Mesenchymal stem cell (in vitro differentiated cells and primary cell): ENCODE data around the gene KIF13A.
A peak's percentile ranks its signal among the peaks of the same experiment; 100 is the strongest.

Experiments
- DNase-seq: peaks from one replicate; pipeline ENCODE4 v3.0.0-alpha.2; 2013
- H2AFZ ChIP-seq: one replicate; pipeline ENCODE4 v1.6.1; 2013; ENCODE audit warnings: low read depth, mild to moderate bottlenecking, control low read depth, inconsistent platforms, low read length, moderate library complexity
- H2AK5ac ChIP-seq: 2 replicates; pipeline ENCODE4 v1.6.1; 2013; ENCODE audit warnings: low read length, moderate library complexity, mild to moderate bottlenecking, inconsistent platforms; ENCODE audit not compliant: severe bottlenecking
- H2BK120ac ChIP-seq: one replicate; pipeline ENCODE4 v1.6.1; 2013; ENCODE audit warnings: low read depth, mild to moderate bottlenecking, inconsistent platforms, low read length, moderate library complexity
- H2BK12ac ChIP-seq, 2 experiments: one replicate each; pipeline ENCODE4 v1.6.1; 2013; ENCODE audit warnings: inconsistent platforms in 2 of 2, low read length in 2 of 2, mild to moderate bottlenecking in 2 of 2, moderate library complexity in 2 of 2, control low read depth in 1 of 2
- H2BK15ac ChIP-seq: one replicate; pipeline ENCODE4 v1.6.1; 2013; ENCODE audit warnings: mild to moderate bottlenecking, low read depth, inconsistent platforms; ENCODE audit not compliant: poor library complexity, severe bottlenecking
- H2BK5ac ChIP-seq: 2 replicates; pipeline ENCODE4 v1.6.1; 2013; ENCODE audit warnings: low read depth, mild to moderate bottlenecking, low read length, control low read depth, inconsistent platforms; ENCODE audit not compliant: poor library complexity, severe bottlenecking
- H3K14ac ChIP-seq, 2 experiments: one replicate each; pipeline ENCODE4 v1.6.1; 2013; ENCODE audit warnings: inconsistent platforms in 2 of 2, low read length in 2 of 2, control low read depth in 1 of 2, mild to moderate bottlenecking in 1 of 2, moderate library complexity in 1 of 2
- H3K18ac ChIP-seq, 2 experiments: one replicate each; pipeline ENCODE4 v1.6.1; 2013; ENCODE audit warnings: inconsistent platforms in 2 of 2, low read length in 2 of 2, control low read depth in 1 of 2, low read depth in 1 of 2, mild to moderate bottlenecking in 1 of 2
- H3K23ac ChIP-seq, 2 experiments: one replicate each; pipeline ENCODE4 v1.6.1; 2013; ENCODE audit warnings: inconsistent platforms in 2 of 2, low read length in 2 of 2, mild to moderate bottlenecking in 2 of 2, moderate library complexity in 2 of 2, control low read depth in 1 of 2
- H3K27ac ChIP-seq: 2 replicates; pipeline ENCODE4 v1.5.1; 2013; ENCODE audit warnings: mild to moderate bottlenecking, moderate library complexity, low read length, control low read depth, inconsistent platforms; ENCODE audit not compliant: poor library complexity, severe bottlenecking
- H3K27me3 ChIP-seq, 2 experiments: 2 replicates each; pipeline versions ENCODE4 v1.6.1 to v1.7.0; 2013; ENCODE audit warnings: low read length in 2 of 2, mild to moderate bottlenecking in 2 of 2, moderate library complexity in 2 of 2, control low read depth in 1 of 2, inconsistent platforms in 1 of 2; ENCODE audit not compliant: control insufficient read depth in 1 of 2, insufficient read depth in 1 of 2
- H3K36me3 ChIP-seq, 2 experiments: 2 replicates each; pipeline versions ENCODE4 v1.6.1 to v1.7.0; 2013; ENCODE audit warnings: low read length in 2 of 2, control low read depth in 1 of 2, inconsistent platforms in 1 of 2, low read depth in 1 of 2, mild to moderate bottlenecking in 1 of 2; ENCODE audit not compliant: insufficient read depth in 2 of 2, control insufficient read depth in 1 of 2
- H3K4ac ChIP-seq, 2 experiments: one replicate each; pipeline ENCODE4 v1.6.1; 2013; ENCODE audit warnings: inconsistent platforms in 2 of 2, low read length in 2 of 2, mild to moderate bottlenecking in 2 of 2, moderate library complexity in 2 of 2, control low read depth in 1 of 2, low read depth in 1 of 2
- H3K4me1 ChIP-seq: 2 replicates; pipeline ENCODE4 v1.6.1; 2013; ENCODE audit warnings: low read depth, low read length, control low read depth; ENCODE audit not compliant: control insufficient read depth, insufficient read depth
- H3K4me2 ChIP-seq: 2 replicates; pipeline ENCODE4 v1.6.1; 2013; ENCODE audit warnings: low read length, mild to moderate bottlenecking, inconsistent platforms; ENCODE audit not compliant: poor library complexity, severe bottlenecking
- H3K4me3 ChIP-seq, 2 experiments: 2 replicates each; pipeline versions ENCODE4 v1.5.1 to v1.7.0; 2013; ENCODE audit warnings: low read length in 2 of 2, mild to moderate bottlenecking in 2 of 2, control low read depth in 1 of 2, low read depth in 1 of 2; ENCODE audit not compliant: insufficient read depth in 1 of 2
- H3K79me1 ChIP-seq: replicated peaks from 2 replicates; pipeline ENCODE4 v1.6.1; 2013; ENCODE audit warnings: mild to moderate bottlenecking, control low read depth, low read length, inconsistent platforms; ENCODE audit not compliant: poor library complexity, severe bottlenecking
- H3K9ac ChIP-seq: 2 replicates; pipeline ENCODE4 v1.7.0; 2013; ENCODE audit warnings: mild to moderate bottlenecking, low read length, moderate library complexity
- H3K9me3 ChIP-seq: 2 replicates; pipeline ENCODE4 v1.7.0; 2013; ENCODE audit warnings: mild to moderate bottlenecking, low read length; ENCODE audit not compliant: control insufficient read depth
- H4K8ac ChIP-seq: one replicate; pipeline ENCODE4 v1.6.1; 2013; ENCODE audit warnings: inconsistent platforms, mild to moderate bottlenecking, low read length, moderate library complexity
- H4K91ac ChIP-seq: one replicate; pipeline ENCODE4 v1.6.1; 2013; ENCODE audit warnings: mild to moderate bottlenecking, low read length, inconsistent platforms
- WGBS: methylation state at CpG from one replicate; pipeline ENCODE4 v1.1.7; 2013; ENCODE audit warnings: mixed read lengths; 5-methylcytosine and 5-hydroxymethylcytosine counted together

Gene KIF13A

GRCh38 chr6:17994019-17994418 lies 6.6 kb upstream of the KIF13A start:
- Histone ChIP-seq H3K36me3 (no peaks in the 10 kb centered on the region), H2AK5ac (no peak overlapping the region), H2AFZ (no peak overlapping the region), H3K9me3 (no peaks in the 10 kb centered on the region), H3K4me1 (peaks cover 9% of the 10 kb centered on the region), H2BK12ac (peak overlapping the region in 1 of 2 experiments; percentile 18), H3K4me2 (no peak overlapping the region), H3K4me3 (no peak overlapping the region), H3K23ac (no peak overlapping the region), H4K91ac (no peak overlapping the region), H2BK120ac (no peak overlapping the region), H2BK5ac (no peak overlapping the region), H3K18ac (peak overlapping the region in 1 of 2 experiments; percentile 64), H3K27me3 (no peaks in the 10 kb centered on the region), H3K27ac (peak overlapping the region; percentile 76), H2BK15ac (no peak overlapping the region), H3K79me1 (no peaks in the 10 kb centered on the region), H3K14ac (no peak overlapping the region), H3K4ac (peak overlapping the region in 1 of 2 experiments; percentile 19), H4K8ac (no peak overlapping the region), H3K9ac (peak overlapping the region; percentile 33)
- DNase-seq, result no peak
- 95% methylated on average over 2 of the region's 2 CpGs for WGBS

- Histone ChIP-seq H4K8ac (no peak overlapping the region), H3K9ac (peak overlapping the region; percentile 93), H2BK12ac (peak overlapping the region; percentile 57 to 91), H3K27ac (peak overlapping the region; percentile 74), H3K36me3 (peaks cover 0 to 8% of the 10 kb centered on the region in 2 experiments), H3K14ac (peak overlapping the region in 1 of 2 experiments; percentile 93), H2AFZ (no peak overlapping the region), H2BK120ac (no peak overlapping the region), H2BK5ac (no peak overlapping the region), H3K18ac (peak overlapping the region in 1 of 2 experiments; percentile 79), H2AK5ac (no peak overlapping the region), H3K4ac (no peak overlapping the region), H2BK15ac (no peak overlapping the region), H3K9me3 (no peaks in the 10 kb centered on the region), H4K91ac (no peak overlapping the region), H3K4me1 (peaks cover 8% of the 10 kb centered on the region), H3K27me3 (no peaks in the 10 kb centered on the region), H3K79me1 (peaks cover 2% of the 10 kb centered on the region), H3K4me3 (peak overlapping the region; percentile 77 to 91), H3K4me2 (peak overlapping the region; percentile 72), H3K23ac (no peak overlapping the region)
- WGBS, result 72% methylated on average over 20 of the region's 20 CpGs
- DNase-seq, result no peak
Measured at GRCh38 chr6:17988422-17988944, 1.0 kb upstream of the KIF13A start.

- H3K79me1 ChIP-seq, result peaks cover 6% of the 10 kb centered on the region
- peak overlapping the region; percentile 79 to 84 for H3K18ac ChIP-seq
- peak overlapping the region; percentile 92 for H4K8ac ChIP-seq
- H3K36me3 ChIP-seq, result peaks cover 0 to 8% of the 10 kb centered on the region in 2 experiments
- peak overlapping the region; percentile 74 for H3K27ac ChIP-seq
- H4K91ac ChIP-seq, result peak overlapping the region; percentile 95
- no peaks in the 10 kb centered on the region for H3K9me3 ChIP-seq
- H2BK5ac ChIP-seq, result peak overlapping the region; percentile 94
- peak overlapping the region in 1 of 2 experiments; percentile 58 for H2BK12ac ChIP-seq
- H3K23ac ChIP-seq, result peak overlapping the region in 1 of 2 experiments; percentile 66
- peak overlapping the region; percentile 72 for H3K4me2 ChIP-seq
- H2BK120ac ChIP-seq, result peak overlapping the region; percentile 93
- H2AFZ ChIP-seq, result peak overlapping the region; percentile 51
- H3K4me1 ChIP-seq, result peaks cover 6% of the 10 kb centered on the region
- WGBS, result under 1% methylated on average over 40 of the region's 78 CpGs
- H3K4me3 ChIP-seq, result peak overlapping the region; percentile 77 to 91
- no peaks in the 10 kb centered on the region for H3K27me3 ChIP-seq
- peak overlapping the region; percentile 98 for H2BK15ac ChIP-seq
- H2AK5ac ChIP-seq, result no peak overlapping the region
- peak overlapping the region; percentile 93 for H3K9ac ChIP-seq
- peak overlapping the region; percentile 46 to 80 for H3K4ac ChIP-seq
- H3K14ac ChIP-seq, result no peak overlapping the region
- peak; percentile 80 for DNase-seq
Measured at GRCh38 chr6:17987697-17988421, 424 bp upstream of the KIF13A start.
